Liver (tissue), 9 donors: ENCODE results near the gene KRTAP10-7. TPM values are rescaled to one million over a fixed set of nuclear protein-coding genes. Genes with fewer than 3 reads are reported as not detected.

Source experiments
- DNase-seq: peaks from one replicate; pipeline ENCODE4 v3.0.0-alpha.2; 2017; ENCODE audit warnings: low spot score
- H3K27ac ChIP-seq, 2 donors: one replicate each; pipeline ENCODE4 v1.7.0; 2013; ENCODE audit warnings: inconsistent platforms in 2 of 2, low read length in 2 of 2, control low read depth in 1 of 2, low read depth in 1 of 2, mild to moderate bottlenecking in 1 of 2
- H3K27me3 ChIP-seq, 4 donors: one replicate each; pipeline versions ENCODE4 v1.6.1 to v1.7.0; 2013; ENCODE audit warnings: low read length in 3 of 4, inconsistent platforms in 1 of 4, mild to moderate bottlenecking in 1 of 4, moderate library complexity in 1 of 4; ENCODE audit not compliant: control insufficient read depth in 4 of 4, insufficient read depth in 4 of 4
- H3K36me3 ChIP-seq, 4 donors: one replicate each; pipeline versions ENCODE4 v1.6.1 to v1.7.0; 2013; ENCODE audit warnings: low read length in 3 of 4, mild to moderate bottlenecking in 3 of 4, low read depth in 1 of 4, moderate library complexity in 1 of 4; ENCODE audit not compliant: control insufficient read depth in 4 of 4, insufficient read depth in 3 of 4
- H3K4me1 ChIP-seq, 4 donors: one replicate each; pipeline versions ENCODE4 v1.6.1 to v1.7.0; 2013; ENCODE audit warnings: low read length in 3 of 4, mild to moderate bottlenecking in 3 of 4, moderate library complexity in 1 of 4; ENCODE audit not compliant: control insufficient read depth in 4 of 4, insufficient read depth in 4 of 4
- H3K4me3 ChIP-seq, 3 donors: one replicate each; pipeline versions ENCODE4 v1.6.1 to v1.7.0; 2013; ENCODE audit warnings: low read length in 3 of 3, control low read depth in 1 of 3, low read depth in 1 of 3, mild to moderate bottlenecking in 1 of 3
- H3K9ac ChIP-seq, 2 donors: one replicate each; pipeline ENCODE4 v1.7.0; 2013; ENCODE audit warnings: low read length in 2 of 2, mild to moderate bottlenecking in 2 of 2, moderate library complexity in 2 of 2, control low read depth in 1 of 2, low read depth in 1 of 2
- H3K9me3 ChIP-seq, 4 donors: one replicate each; pipeline versions ENCODE4 v1.6.1 to v1.7.0; 2013; ENCODE audit warnings: low read length in 3 of 4; ENCODE audit not compliant: control insufficient read depth in 4 of 4
- CTCF ChIP-seq: fragments of 150-350 bp; IDR thresholded peaks from 2 replicates; pipeline ENCODE4 v1.5.1; 2017; ENCODE audit warnings: improper control_type of control experiment, low read depth, low read length; ENCODE audit not compliant: missing input control
- FOXA1 ChIP-seq: IDR thresholded peaks from 2 replicates; pipeline ENCODE4 v1.6.1; 2016; ENCODE audit warnings: antibody characterized with exemption
- FOXA2 ChIP-seq: IDR thresholded peaks from 2 replicates; pipeline ENCODE4 v1.6.1; 2016; ENCODE audit warnings: antibody characterized with exemption
- GABPA ChIP-seq, 2 donors: IDR thresholded peaks in 1 of 2; conservative IDR thresholded peaks in 1 of 2; 2 replicates each; pipeline ENCODE4 v1.6.1; 2016; ENCODE audit warnings: antibody characterized with exemption in 2 of 2, mild to moderate bottlenecking in 1 of 2, moderate library complexity in 1 of 2
- HNF4A ChIP-seq, 2 donors: conservative IDR thresholded peaks; 2 replicates each; pipeline ENCODE4 v1.6.1; 2016; ENCODE audit warnings: antibody characterized with exemption in 2 of 2, mild to moderate bottlenecking in 2 of 2
- HNF4G ChIP-seq: IDR thresholded peaks from 2 replicates; pipeline ENCODE4 v1.6.1; 2016; ENCODE audit warnings: antibody characterized with exemption
- JUND ChIP-seq, 2 donors: IDR thresholded peaks; 2 replicates each; pipeline ENCODE4 v1.6.1; 2016; ENCODE audit warnings: antibody characterized with exemption in 2 of 2
- MAX ChIP-seq: IDR thresholded peaks from 2 replicates; pipeline ENCODE4 v1.6.1; 2016; ENCODE audit warnings: antibody characterized with exemption
- NR2F2 ChIP-seq: IDR thresholded peaks from 2 replicates; pipeline ENCODE4 v1.6.1; 2016; ENCODE audit warnings: antibody characterized with exemption
- RAD21 ChIP-seq, 2 donors: IDR thresholded peaks; 2 replicates each; pipeline ENCODE4 v1.6.1; 2016; ENCODE audit warnings: antibody characterized with exemption in 2 of 2, mild to moderate bottlenecking in 2 of 2
- RXRA ChIP-seq, 2 donors: IDR thresholded peaks; 2 replicates each; pipeline ENCODE4 v1.6.1; 2017 to 2018; ENCODE audit warnings: antibody characterized with exemption in 2 of 2, mild to moderate bottlenecking in 1 of 2
- SP1 ChIP-seq: IDR thresholded peaks from 2 replicates; pipeline ENCODE4 v1.6.1; 2018; ENCODE audit warnings: antibody characterized with exemption, mild to moderate bottlenecking
- YY1 ChIP-seq: IDR thresholded peaks from 2 replicates; pipeline ENCODE4 v1.6.1; 2016; ENCODE audit warnings: antibody characterized with exemption, mild to moderate bottlenecking
- WGBS: extraction: QIAGEN DNeasy Blood & Tissue Kit; methylation state at CpG from one replicate; pipeline ENCODE4 v1.1.7; 2013; 5-methylcytosine and 5-hydroxymethylcytosine counted together
- polyA plus RNA-seq, 2 donors: library from polyadenylated mRNA; stranded (reverse) in 1 of 2; unstranded in 1 of 2; fragments of 200-250 nt in 1 of 2; fragments of >200 nt in 1 of 2; fragmentation: Nextera tagmentation in 1 of 2; extraction: Ambion mirVana in 1 of 2; gene quantifications; one replicate each; pipeline versions ENCODE4 v1.2.1 to v1.2.3, GENCODE V29; 2013 to 2015
- total RNA-seq, 2 donors: library from RNA; depleted of rRNA; stranded (reverse); fragments of >200 nt; gene quantifications; one replicate each; pipeline ENCODE4 v1.2.3, GENCODE V29; 2014
- TF ChIP-seq, protein P1 (sequence below): IDR thresholded peaks from 2 replicates; pipeline ENCODE4 v1.6.1; 2016; ENCODE audit warnings: antibody characterized with exemption
- TF ChIP-seq, protein P2 (sequence below): IDR thresholded peaks from 2 replicates; pipeline ENCODE4 v1.6.1; 2016; ENCODE audit warnings: antibody characterized with exemption, mild to moderate bottlenecking
- TF ChIP-seq, protein P3 (sequence below): IDR thresholded peaks from 2 replicates; pipeline ENCODE4 v1.6.1; 2016; ENCODE audit warnings: antibody characterized with exemption
- donor health status: healthy.
- donor health status: healthy.
- donor health status: healthy.
- donor health status: healthy.
- donor health status: healthy.

Gene KRTAP10-7
- total and polyA plus RNA-seq, 4 donors, result not detected

GRCh38 chr21:44575307-44576024 is 24.9 kb upstream of the KRTAP10-7 start:
- peaks cover 0 to 12% (median 3%) of the 10 kb centered on the region in 4 donors for H3K4me1 ChIP-seq
- H3K27me3 ChIP-seq, result no peaks in the 10 kb centered on the region
- no peak overlapping the region for H3K9ac ChIP-seq
- peaks cover 0 to 7% (median 1%) of the 10 kb centered on the region in 4 donors for H3K9me3 ChIP-seq
- WGBS, result 91% methylated on average over 20 of the region's 20 CpGs
- TF ChIP-seq RAD21 (IDR thresholded peaks at IDR 0.05) (no peak), FOXA2 (no peak), MAX (no peak), RXRA (IDR thresholded peaks at IDR 0.05) (no peak), FOXA1 (no peak), HNF4A (conservative IDR thresholded peaks at IDR 0.05) (no peak), GABPA (IDR thresholded peaks at IDR 0.05 in 1 of 2, conservative IDR thresholded peaks at IDR 0.05 in 1 of 2) (no peak), JUND (IDR thresholded peaks at IDR 0.05) (no peak), SP1 (no peak), CTCF (no peak), YY1 (no peak), HNF4G (no peak), NR2F2 (no peak)
- TF ChIP-seq, protein P1, sequence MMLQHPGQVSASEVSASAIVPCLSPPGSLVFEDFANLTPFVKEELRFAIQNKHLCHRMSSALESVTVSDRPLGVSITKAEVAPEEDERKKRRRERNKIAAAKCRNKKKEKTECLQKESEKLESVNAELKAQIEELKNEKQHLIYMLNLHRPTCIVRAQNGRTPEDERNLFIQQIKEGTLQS, result no peak
- TF ChIP-seq, protein P2, sequence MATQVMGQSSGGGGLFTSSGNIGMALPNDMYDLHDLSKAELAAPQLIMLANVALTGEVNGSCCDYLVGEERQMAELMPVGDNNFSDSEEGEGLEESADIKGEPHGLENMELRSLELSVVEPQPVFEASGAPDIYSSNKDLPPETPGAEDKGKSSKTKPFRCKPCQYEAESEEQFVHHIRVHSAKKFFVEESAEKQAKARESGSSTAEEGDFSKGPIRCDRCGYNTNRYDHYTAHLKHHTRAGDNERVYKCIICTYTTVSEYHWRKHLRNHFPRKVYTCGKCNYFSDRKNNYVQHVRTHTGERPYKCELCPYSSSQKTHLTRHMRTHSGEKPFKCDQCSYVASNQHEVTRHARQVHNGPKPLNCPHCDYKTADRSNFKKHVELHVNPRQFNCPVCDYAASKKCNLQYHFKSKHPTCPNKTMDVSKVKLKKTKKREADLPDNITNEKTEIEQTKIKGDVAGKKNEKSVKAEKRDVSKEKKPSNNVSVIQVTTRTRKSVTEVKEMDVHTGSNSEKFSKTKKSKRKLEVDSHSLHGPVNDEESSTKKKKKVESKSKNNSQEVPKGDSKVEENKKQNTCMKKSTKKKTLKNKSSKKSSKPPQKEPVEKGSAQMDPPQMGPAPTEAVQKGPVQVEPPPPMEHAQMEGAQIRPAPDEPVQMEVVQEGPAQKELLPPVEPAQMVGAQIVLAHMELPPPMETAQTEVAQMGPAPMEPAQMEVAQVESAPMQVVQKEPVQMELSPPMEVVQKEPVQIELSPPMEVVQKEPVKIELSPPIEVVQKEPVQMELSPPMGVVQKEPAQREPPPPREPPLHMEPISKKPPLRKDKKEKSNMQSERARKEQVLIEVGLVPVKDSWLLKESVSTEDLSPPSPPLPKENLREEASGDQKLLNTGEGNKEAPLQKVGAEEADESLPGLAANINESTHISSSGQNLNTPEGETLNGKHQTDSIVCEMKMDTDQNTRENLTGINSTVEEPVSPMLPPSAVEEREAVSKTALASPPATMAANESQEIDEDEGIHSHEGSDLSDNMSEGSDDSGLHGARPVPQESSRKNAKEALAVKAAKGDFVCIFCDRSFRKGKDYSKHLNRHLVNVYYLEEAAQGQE, result no peak
- TF ChIP-seq, protein P3, sequence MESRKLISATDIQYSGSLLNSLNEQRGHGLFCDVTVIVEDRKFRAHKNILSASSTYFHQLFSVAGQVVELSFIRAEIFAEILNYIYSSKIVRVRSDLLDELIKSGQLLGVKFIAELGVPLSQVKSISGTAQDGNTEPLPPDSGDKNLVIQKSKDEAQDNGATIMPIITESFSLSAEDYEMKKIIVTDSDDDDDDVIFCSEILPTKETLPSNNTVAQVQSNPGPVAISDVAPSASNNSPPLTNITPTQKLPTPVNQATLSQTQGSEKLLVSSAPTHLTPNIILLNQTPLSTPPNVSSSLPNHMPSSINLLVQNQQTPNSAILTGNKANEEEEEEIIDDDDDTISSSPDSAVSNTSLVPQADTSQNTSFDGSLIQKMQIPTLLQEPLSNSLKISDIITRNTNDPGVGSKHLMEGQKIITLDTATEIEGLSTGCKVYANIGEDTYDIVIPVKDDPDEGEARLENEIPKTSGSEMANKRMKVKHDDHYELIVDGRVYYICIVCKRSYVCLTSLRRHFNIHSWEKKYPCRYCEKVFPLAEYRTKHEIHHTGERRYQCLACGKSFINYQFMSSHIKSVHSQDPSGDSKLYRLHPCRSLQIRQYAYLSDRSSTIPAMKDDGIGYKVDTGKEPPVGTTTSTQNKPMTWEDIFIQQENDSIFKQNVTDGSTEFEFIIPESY, result no peak
- peak; percentile 27 for DNase-seq
- H3K4me3 ChIP-seq, result no peak overlapping the region
- no peaks in the 10 kb centered on the region for H3K36me3 ChIP-seq
- H3K27ac ChIP-seq, result no peak overlapping the region
